NCI-H1930 (cell line): ENCODE data around the gene SEMA4F.
"Not testable (repeated sequence)": the region's sequence is repeated elsewhere in the genome, so short reads cannot be mapped to it uniquely, and the experiment has no call there.

Experiments
- DNase-seq, 2 experiments: peaks; one replicate each; lab custom pipeline; 2025; lab: John Stamatoyannopoulos, UW

Gene SEMA4F

DNA sequence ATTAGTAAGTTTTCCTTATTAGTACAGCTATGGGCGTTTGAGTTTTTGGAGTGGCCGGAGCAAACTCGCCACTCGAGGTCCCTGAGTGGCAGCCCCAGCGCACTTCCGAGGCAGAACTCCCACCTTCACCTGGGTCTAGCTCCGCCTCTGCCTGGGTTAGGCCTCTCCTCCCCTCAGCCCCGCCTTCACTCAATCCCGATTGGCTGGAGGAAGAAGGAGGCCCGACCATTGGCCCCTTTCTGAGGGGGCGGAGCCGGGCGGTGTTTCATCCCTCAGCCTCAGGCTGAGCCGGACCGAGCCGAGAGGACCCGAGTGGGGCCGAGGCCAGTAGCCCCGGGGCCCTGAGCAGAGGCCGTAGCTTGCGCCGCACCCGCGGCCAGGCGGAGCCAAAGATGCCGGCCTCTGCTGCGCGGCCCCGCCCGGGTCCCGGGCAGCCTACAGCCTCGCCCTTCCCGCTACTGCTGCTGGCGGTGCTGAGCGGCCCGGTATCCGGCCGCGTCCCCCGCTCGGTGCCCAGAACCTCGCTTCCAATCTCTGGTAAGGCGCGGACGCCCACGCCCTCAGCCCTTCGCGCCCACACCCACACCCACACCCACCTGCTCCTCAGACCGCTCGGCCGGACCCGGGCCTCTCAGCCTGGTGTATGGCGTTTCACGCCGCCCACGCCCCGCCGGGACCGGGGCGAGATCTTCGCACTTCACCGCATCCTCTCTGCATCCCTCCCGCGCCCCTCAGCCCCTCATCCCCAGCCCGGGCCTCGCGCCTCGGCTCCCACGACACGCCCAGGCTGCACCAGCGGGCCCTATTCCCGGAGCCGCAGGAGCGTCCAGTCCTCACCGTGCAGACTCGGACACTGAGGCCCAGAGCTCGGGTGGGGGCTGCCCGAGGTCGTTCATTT is at the start of gene SEMA4F:
Gene SEMA4F, plus strand, starts transcription at position 263 of the 898 bp plus-strand sequence. Its CDS starts 130 bp downstream, at position 393.
- DNase-seq = peak; percentile 96 to 98

DNA sequence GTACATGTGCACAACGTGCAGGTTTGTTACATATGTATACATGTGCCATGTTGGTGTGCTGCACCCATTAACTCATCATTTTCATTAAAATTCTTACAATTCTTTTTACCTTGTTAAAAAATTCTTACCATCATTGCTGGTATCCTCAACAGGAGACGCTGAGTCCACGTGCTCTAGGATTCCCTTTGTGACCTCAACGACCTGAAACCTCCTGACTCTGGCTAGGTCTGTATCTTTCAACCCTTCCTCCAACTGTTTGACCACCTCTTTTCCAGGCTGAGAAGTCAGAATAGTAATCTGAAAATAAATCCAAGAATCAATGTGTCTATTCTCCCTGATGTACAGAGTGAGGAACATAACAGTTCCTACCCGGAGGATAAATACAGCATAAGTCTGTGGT is 47.1 kb upstream of the SEMA4F start:
- DNase-seq = no peak

DNA sequence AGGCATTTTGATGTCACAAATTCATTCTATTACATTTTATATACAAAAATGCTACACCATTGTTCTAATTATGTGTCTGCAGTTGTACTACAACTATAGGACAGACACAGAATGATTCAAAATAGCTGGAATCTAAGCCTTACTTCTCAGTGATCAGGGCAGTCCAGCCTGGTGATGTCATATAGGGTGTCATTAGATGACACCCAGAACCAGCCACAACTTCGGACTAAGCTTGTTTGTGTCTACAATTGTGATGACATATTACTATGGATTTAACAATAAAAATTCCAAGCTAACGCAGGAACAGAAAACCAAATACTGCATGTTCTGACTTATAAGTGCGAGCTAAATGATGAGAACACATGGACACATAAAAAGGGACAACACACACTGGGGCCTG is 36.9 kb upstream of the SEMA4F start:
- DNase-seq = no peak

GRCh38 chr2:74618410-74619083 is 35.5 kb upstream of the SEMA4F start:
- no peak for DNase-seq

DNA sequence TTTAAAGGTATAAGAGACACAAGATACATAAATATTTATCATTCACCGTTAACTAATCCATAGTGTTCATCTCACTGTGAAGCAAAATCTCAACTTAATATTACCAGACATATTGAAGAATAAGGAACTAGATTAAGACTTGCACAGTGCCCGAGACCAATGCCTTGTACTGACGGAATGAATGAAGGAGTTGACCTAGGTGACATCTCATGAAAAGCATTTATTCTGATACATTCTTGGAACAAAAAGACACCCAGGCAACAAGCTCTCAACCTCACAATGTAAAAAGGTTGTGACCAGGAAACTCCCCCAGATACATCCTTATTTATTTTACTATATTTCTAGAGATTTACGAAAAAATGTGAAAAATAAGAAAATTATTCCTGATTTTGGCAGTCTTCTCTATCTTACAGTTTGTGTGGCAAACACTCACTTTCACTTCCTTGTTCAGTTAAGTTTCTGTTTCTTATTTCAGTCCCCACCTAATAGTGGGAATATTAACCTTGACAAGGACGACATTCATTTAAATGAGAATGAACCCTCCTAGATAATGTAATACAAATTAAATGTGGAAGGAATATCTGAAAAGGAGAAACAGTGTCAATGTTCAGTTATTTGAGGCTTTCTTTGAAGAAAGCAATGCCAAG is 34.3 kb upstream of the SEMA4F start:
- no peak for DNase-seq

DNA sequence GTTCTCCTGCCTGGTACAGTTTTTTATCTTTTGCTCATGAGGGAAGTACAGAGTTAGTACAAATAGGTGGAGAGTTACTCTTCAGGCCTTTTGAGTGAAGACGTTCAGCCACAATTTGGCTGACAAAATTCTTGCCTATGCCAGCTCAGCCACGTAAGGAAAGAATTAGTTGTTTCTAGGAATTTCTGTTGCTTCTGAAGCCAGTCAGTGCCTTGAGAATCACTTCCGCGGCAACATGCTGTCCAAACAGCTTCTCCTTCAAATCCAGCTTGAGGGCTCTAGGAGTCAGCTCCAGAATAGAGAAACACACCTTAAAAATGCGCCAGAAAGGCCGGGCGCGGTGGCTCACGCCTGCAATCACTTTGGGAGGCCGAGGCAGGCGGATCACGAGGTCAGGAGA is 33.4 kb upstream of the SEMA4F start:
- DNase-seq = no peak

DNA sequence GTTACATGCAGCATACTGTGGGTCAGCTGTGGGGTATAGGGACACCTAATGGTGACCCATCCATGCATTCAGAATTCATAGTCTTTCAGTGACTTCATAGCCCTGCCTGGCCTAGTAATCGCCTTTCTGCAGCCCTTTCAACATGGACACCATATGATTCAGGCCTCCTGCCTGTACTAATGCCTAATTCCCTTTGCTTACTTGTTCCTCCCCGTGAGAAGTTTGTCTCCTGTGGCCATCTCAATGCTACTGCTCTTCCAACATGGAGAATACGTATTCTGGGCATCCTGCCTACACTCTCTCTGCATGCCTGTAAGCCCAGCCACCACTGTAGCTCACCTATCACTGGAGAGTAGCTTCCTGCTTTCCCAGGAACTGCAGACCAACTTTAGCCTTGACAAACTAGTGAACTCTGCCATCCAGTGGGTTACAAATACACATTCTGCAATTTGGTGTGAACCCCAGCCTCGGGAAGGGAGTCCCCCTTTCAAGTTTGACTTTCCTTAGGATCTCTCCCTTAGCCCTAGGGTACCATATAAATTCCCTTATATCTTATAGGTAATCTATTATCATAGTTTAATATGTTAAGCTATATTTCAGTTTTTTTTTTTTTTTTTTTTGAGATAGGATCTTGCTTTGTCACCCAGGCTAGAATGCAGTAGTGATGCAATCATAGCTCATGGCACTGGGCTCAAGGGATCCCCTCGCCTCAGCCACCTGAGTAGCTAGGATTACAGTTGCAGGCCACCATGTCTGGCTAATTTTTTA is 28.2 kb upstream of the SEMA4F start:
- no peak for DNase-seq

DNA sequence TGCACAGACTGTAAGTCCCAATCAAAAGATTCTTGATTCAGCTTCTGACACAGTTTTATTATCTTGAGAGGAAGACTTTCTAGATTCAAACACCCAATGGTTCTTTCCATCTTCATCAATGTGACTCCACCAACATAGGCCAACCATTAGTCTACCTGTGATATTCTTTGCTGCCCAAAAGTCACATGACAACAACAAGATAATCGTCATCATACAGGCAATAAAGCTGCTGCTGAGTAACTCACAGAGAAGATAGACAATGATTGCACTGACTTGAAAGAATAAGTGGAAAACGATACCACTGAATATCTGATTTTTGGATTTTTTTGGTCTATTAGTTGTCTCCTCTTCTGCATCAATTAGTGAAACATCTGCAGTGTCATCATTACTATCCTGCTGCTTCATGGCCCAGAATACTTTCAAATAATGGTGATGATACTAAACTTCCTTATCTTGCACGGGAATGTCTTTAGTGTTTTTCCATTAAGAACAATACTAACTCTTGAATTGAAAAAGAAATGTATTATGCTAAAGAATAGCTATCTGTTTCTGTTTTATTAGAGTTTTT is 25.4 kb upstream of the SEMA4F start:
- DNase-seq = no peak

GRCh38 chr2:74630454-74630853 is 23.6 kb upstream of the SEMA4F start:
- not testable (repeated sequence) for DNase-seq

GRCh38 chr2:74632209-74632938 is 21.7 kb upstream of the SEMA4F start:
- DNase-seq = no peak

GRCh38 chr2:74632939-74633312 is 21.1 kb upstream of the SEMA4F start:
- DNase-seq = no peak

GRCh38 chr2:74639550-74639949 is 14.5 kb upstream of the SEMA4F start:
- no peak for DNase-seq

- DNase-seq = no peak
These were observed 8.7 kb upstream of the SEMA4F start for GRCh38 chr2:74645344-74645743.

- no peak for DNase-seq
These were observed 7.8 kb upstream of the SEMA4F start for GRCh38 chr2:74646201-74646600.

GRCh38 chr2:74646834-74647482 is 7.1 kb upstream of the SEMA4F start:
- no peak for DNase-seq

DNA sequence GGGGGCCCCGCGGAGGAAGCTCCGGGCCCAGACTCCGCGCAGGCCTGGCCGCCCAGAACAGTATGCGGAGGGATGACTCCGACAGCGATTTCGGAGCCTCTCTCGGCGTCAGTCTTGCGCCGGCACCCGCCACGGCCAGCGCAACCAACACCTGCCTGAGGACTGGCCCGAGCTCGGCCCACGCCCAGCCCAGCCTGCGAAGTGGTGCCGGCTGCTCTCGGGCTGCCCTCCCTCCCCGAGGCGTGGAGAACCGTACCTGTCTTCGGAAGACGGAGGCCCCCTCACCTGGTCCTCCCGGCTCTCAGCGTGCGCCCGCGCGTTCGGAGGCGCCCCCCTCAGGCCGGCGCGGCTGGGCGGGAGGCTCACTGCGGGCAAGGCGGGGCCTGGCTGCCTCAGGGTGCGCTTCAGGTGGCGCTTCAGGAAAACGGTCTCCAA is 6.0 kb upstream of the SEMA4F start, which contains the start of gene M1AP:
Gene M1AP, minus strand, starts transcription at position 322 of the 435 bp plus-strand sequence. CDS start 8,055 bp downstream, outside the sequence.
- DNase-seq = no peak

GRCh38 chr2:74653589-74653984 is 460 bp upstream of the SEMA4F start:
- DNase-seq = no peak

DNA sequence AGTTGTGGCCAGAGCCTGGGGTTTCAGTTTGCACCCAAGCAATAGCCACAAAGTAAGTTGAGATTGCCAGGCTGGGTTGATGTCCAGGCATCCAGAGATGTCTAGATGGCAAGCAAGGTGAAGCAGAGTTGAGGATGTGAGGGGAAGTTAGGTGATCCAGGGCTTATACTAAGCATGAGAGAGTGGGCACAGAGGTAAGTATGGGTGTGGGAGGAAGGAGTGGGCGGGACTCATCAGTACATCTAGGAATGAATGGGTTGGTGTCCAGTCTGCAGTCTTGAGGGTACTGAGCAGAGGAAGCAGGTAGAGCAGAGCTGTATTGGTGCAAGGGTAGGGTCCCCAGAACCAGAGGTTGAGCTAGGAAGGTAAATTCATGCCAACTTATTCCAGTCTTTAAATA is 1.5 kb downstream of the SEMA4F start:
- DNase-seq = no peak

DNA sequence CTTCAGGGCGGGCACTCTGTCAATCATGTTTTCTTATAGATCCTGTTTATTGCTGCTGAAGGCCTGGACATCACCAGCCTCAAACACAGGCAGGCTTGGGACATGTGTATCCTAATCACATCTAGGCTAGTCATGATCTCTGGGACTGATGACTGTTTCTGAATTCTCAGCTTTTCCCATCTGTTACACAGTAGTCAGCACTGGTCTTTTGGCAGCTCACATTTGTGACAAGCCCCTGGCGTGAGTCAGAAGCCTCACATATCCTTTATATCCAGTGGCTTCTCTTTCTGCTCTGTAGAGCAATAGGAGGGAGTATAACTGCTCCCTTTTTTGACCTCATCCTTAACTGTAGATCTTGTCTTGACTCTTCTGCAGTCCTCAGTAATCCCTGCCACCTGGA is 4.5 kb downstream of the SEMA4F start:
- no peak for DNase-seq

- no peak for DNase-seq
These were observed 5.4 kb downstream of the SEMA4F start for GRCh38 chr2:74659462-74659861.
